DOHH2 (cell line): ENCODE measurements around the gene TEAD3.

Experiments
- H3F3A ChIP-seq: fragments of 200-600 bp; sonication (generic), shearing (Covaris generic); 2 replicates; pipeline ENCODE4 v1.6.0; 2016; ENCODE audit warnings: antibody characterized with exemption, mild to moderate bottlenecking; ENCODE audit not compliant: control insufficient read depth, insufficient read depth
- H3K27ac ChIP-seq: fragments of 200-600 bp; sonication (generic); 2 replicates; pipeline ENCODE4 v1.5.1; 2014; ENCODE audit warnings: low read depth, mild to moderate bottlenecking, low read length, moderate library complexity
- H3K27me3 ChIP-seq: fragments of 200-600 bp; sonication (generic); 2 replicates; pipeline ENCODE4 v1.6.1; 2014; ENCODE audit warnings: mild to moderate bottlenecking, low read length, mixed read lengths; ENCODE audit not compliant: control insufficient read depth
- H3K36me3 ChIP-seq: fragments of 200-600 bp; sonication (generic); 2 replicates; pipeline ENCODE4 v1.6.1; 2014; ENCODE audit warnings: mild to moderate bottlenecking, low read length, moderate library complexity, mixed read lengths; ENCODE audit not compliant: control insufficient read depth
- H3K4me1 ChIP-seq: fragments of 200-600 bp; sonication (generic); 2 replicates; pipeline ENCODE4 v1.6.1; 2014; ENCODE audit warnings: mild to moderate bottlenecking, low read length, mixed read lengths; ENCODE audit not compliant: control insufficient read depth
- H3K4me2 ChIP-seq: fragments of 200-600 bp; sonication (generic); 2 replicates; pipeline ENCODE4 v1.6.0; 2014; ENCODE audit warnings: mild to moderate bottlenecking, low read length, moderate library complexity
- H3K4me3 ChIP-seq: fragments of 200-600 bp; sonication (generic); 2 replicates; pipeline ENCODE4 v1.5.1; 2014; ENCODE audit warnings: mild to moderate bottlenecking, low read length, mixed read lengths
- H3K79me2 ChIP-seq: fragments of 200-600 bp; sonication (generic); 2 replicates; pipeline ENCODE4 v1.6.1; 2014; ENCODE audit warnings: mild to moderate bottlenecking, low read length, mixed read lengths; ENCODE audit not compliant: control insufficient read depth
- H3K9me2 ChIP-seq: fragments of 200-600 bp; sonication (generic); replicated peaks from 2 replicates; pipeline ENCODE4 v1.6.1; 2014; ENCODE audit warnings: mild to moderate bottlenecking, low read length, mixed read lengths; ENCODE audit not compliant: control insufficient read depth
- H3K9me3 ChIP-seq: fragments of 200-600 bp; sonication (generic); 2 replicates; pipeline ENCODE4 v1.6.1; 2014; ENCODE audit warnings: antibody characterized with exemption, low read length, mixed read lengths; ENCODE audit not compliant: control insufficient read depth, insufficient read depth
- H4K20me1 ChIP-seq: fragments of 200-600 bp; sonication (generic); 2 replicates; pipeline ENCODE4 v1.6.0; 2014; ENCODE audit warnings: low read depth, mild to moderate bottlenecking, antibody characterized with exemption, low read length, moderate library complexity; ENCODE audit not compliant: control insufficient read depth, insufficient read depth
- CTCF ChIP-seq: fragments of 200-600 bp; sonication (generic); IDR thresholded peaks from one replicate; pipeline ENCODE4 v1.5.1; 2014; ENCODE audit warnings: antibody characterized with exemption, mild to moderate bottlenecking, low read depth, low read length; ENCODE audit not compliant: poor library complexity, severe bottlenecking
- EZH2phosphoT487 ChIP-seq: fragments of 200-600 bp; sonication (generic); IDR thresholded peaks from 2 replicates; pipeline ENCODE4 v1.6.1; 2017; ENCODE audit warnings: borderline replicate concordance, mild to moderate bottlenecking, antibody characterized with exemption, low read length, moderate library complexity, mixed read lengths

The TEAD3 gene

GRCh38 chr6:35473850-35474130 lies 23.1 kb downstream of the TEAD3 start:
- peaks cover 46% of the 10 kb centered on the region for H3K36me3 ChIP-seq
- H3K27ac ChIP-seq = no peak overlapping the region
- H3K79me2 ChIP-seq = peaks cover 24% of the 10 kb centered on the region
- no peak overlapping the region for H3K4me3 ChIP-seq
- H3K4me1 ChIP-seq = peaks cover 28% of the 10 kb centered on the region
- TF ChIP-seq EZH2phosphoT487 (no peak), CTCF (no peak)
- H3K4me2 ChIP-seq = no peak overlapping the region
- H3F3A ChIP-seq = peaks cover 71% of the 10 kb centered on the region
- H4K20me1 ChIP-seq = peaks cover 25% of the 10 kb centered on the region; the same call in 1 of the 2 replicates
- no peaks in the 10 kb centered on the region for H3K9me2 ChIP-seq
- no peaks in the 10 kb centered on the region for H3K9me3 ChIP-seq
- H3K27me3 ChIP-seq = no peaks in the 10 kb centered on the region

GRCh38 chr6:35473075-35473849 lies 23.6 kb downstream of the TEAD3 start:
- no peak for TF ChIP-seq CTCF
- TF ChIP-seq EZH2phosphoT487 = no peak
- Histone ChIP-seq H4K20me1 (peaks cover 25% of the 10 kb centered on the region; the same call in 1 of the 2 replicates), H3K9me3 (no peaks in the 10 kb centered on the region), H3K4me2 (peak overlapping the region; percentile 10; the same call in 1 of the 2 replicates), H3K27ac (no peak overlapping the region; the same call in 1 of the 2 replicates), H3K4me3 (no peak overlapping the region), H3K79me2 (peaks cover 30% of the 10 kb centered on the region), H3K9me2 (no peaks in the 10 kb centered on the region), H3F3A (peaks cover 76% of the 10 kb centered on the region), H3K27me3 (no peaks in the 10 kb centered on the region), H3K4me1 (peaks cover 28% of the 10 kb centered on the region), H3K36me3 (peaks cover 51% of the 10 kb centered on the region)

GRCh38 chr6:35471836-35472345 lies 25.0 kb downstream of the TEAD3 start:
- Histone ChIP-seq H3K27ac (0 out of 2 replicates have a peak overlapping the region, but pooled peaks have one; percentile 19), H3K4me2 (peak overlapping the region; percentile 96), H3F3A (peaks cover 76% of the 10 kb centered on the region)

More at GRCh38 chr6:35471836-35472345, 25.0 kb downstream of the TEAD3 start:
- H3K9me3 ChIP-seq = no peaks in the 10 kb centered on the region
- TF ChIP-seq CTCF (no peak), EZH2phosphoT487 (no peak)
- H3K4me1 ChIP-seq = peaks cover 37% of the 10 kb centered on the region
- peaks cover 30% of the 10 kb centered on the region for H3K79me2 ChIP-seq
- H3K9me2 ChIP-seq = no peaks in the 10 kb centered on the region
- H4K20me1 ChIP-seq = peaks cover 25% of the 10 kb centered on the region; the same call in 1 of the 2 replicates
- H3K27me3 ChIP-seq = no peaks in the 10 kb centered on the region
- H3K36me3 ChIP-seq = peaks cover 59% of the 10 kb centered on the region
- H3K4me3 ChIP-seq = peak overlapping the region; percentile 87; the same call in 1 of the 2 replicates
